GM21381 (cell line): ENCODE measurements around the gene SIX5.

Experiments used
- ATAC-seq: cut with Tn5 transposase; IDR thresholded peaks from one replicate; pipeline ENCODE4 v1.9.1; 2021; ENCODE audit warnings: mild to moderate bottlenecking, moderate library complexity; ENCODE audit not compliant: unreplicated experiment

SIX5 gene

DNA sequence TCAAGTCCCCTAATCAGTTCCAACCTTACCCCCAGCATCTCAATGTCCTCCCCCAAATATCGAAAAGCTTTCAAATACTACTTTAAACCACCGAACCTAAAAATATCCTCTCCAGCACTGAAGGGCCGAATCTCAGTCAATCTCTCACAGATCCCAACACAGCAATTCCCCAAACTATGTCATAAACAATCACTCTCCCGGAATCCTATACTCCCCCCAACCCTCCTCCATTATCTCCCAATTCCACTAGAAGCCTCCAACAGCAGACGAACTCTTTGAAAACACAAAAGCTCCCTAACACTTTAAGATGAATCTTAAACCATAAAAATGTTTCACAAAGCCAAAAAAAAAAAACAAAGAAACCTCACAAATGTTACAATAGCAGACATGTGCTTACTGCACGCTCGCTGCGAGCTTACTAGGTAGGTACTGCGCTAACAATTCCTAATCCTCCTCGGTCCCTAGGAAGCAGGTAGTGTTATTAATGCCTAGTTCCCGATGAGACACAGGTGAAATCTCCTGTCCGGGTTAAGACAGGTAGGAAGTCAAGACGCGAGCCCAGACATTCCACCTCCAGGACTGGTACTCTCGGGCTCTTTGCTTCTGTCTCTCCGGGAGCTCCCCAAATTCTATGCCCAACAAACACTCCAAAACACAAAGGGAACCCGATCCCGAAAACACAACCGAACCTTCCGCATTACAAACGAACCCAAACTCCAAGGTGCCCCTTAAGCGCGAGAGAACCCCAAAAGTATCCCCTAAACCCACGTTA is 52.5 kb downstream of the SIX5 start:
- no peak for ATAC-seq

DNA sequence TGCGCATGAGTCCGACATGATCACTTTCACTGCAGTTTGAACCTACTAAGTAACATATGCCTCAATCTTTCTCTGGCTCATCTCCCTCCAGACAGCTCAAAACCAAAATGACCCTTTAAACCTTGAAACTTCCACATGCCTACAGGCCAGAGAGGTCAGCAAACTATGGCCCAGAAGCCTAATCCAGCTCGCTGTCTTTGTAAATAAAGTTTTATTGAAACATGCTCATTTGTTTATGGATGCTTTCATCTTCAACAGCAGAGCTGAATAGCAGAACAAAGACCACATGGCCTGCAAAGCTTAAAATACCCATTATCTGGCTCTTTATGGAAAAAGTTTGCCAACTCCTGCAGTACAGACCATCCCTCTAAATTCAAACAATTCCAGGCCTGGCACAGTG is 53.9 kb downstream of the SIX5 start:
- no peak for ATAC-seq
